ENCODE data around the gene TMED3. TPM values are rescaled to one million over a fixed set of nuclear protein-coding genes. Genes with fewer than 3 reads are reported as not detected.
A peak's percentile ranks its signal among the peaks of the same experiment; 100 is the strongest.
"Not testable (repeated sequence)": the region's sequence is repeated elsewhere in the genome, so short reads cannot be mapped to it uniquely, and the experiment has no call there.

TMED3 gene
- total RNA-seq, 1 donor from 2014 or later: 143 TPM

GRCh38 chr15:79315623-79316328 is 4.9 kb downstream of the TMED3 start:
- no peak for DNase-seq (ENCODE audit: extremely low read depth, low read depth, low spot score)

GRCh38 chr15:79316864-79317263 is 6.0 kb downstream of the TMED3 start:
- no peak for DNase-seq (ENCODE audit: extremely low read depth, low read depth, low spot score)

GRCh38 chr15:79319973-79320372 is 9.1 kb downstream of the TMED3 start:
- DNase-seq (ENCODE audit: extremely low read depth, low read depth, low spot score): not testable (repeated sequence)

- no peak for DNase-seq (ENCODE audit: extremely low read depth, low read depth, low spot score)
Observed at GRCh38 chr15:79321876-79322275, 11.0 kb downstream of the TMED3 start.

- DNase-seq (ENCODE audit: extremely low read depth, low read depth, low spot score): no peak
Observed at GRCh38 chr15:79322306-79322705, 11.4 kb downstream of the TMED3 start.

- peak; percentile 60 for DNase-seq (ENCODE audit: extremely low read depth, low read depth, low spot score)
Observed at GRCh38 chr15:79322945-79323344, 12.0 kb downstream of the TMED3 start.

- peak; percentile 37 for DNase-seq (ENCODE audit: extremely low read depth, low read depth, low spot score)
Observed at GRCh38 chr15:79329171-79329611, 18.3 kb downstream of the TMED3 start.

- no peak for DNase-seq (ENCODE audit: extremely low read depth, low read depth, low spot score)
Observed at GRCh38 chr15:79332824-79333510, 22.1 kb downstream of the TMED3 start.

GRCh38 chr15:79337591-79337990 is 26.7 kb downstream of the TMED3 start:
- DNase-seq (ENCODE audit: extremely low read depth, low read depth, low spot score): no peak

- peak; percentile 41 for DNase-seq (ENCODE audit: extremely low read depth, low read depth, low spot score)
Observed at GRCh38 chr15:79339588-79340314, 28.8 kb downstream of the TMED3 start.

GRCh38 chr15:79340315-79340602 is 29.3 kb downstream of the TMED3 start:
- DNase-seq (ENCODE audit: extremely low read depth, low read depth, low spot score): no peak

GRCh38 chr15:79341396-79341795 is 30.5 kb downstream of the TMED3 start:
- no peak for DNase-seq (ENCODE audit: extremely low read depth, low read depth, low spot score)

GRCh38 chr15:79349525-79349924 is 38.6 kb downstream of the TMED3 start:
- no peak for DNase-seq (ENCODE audit: extremely low read depth, low read depth, low spot score)

- DNase-seq (ENCODE audit: extremely low read depth, low read depth, low spot score): no peak
Observed at GRCh38 chr15:79352206-79352605, 41.3 kb downstream of the TMED3 start.

GRCh38 chr15:79357566-79357965 is 46.7 kb downstream of the TMED3 start:
- DNase-seq (ENCODE audit: extremely low read depth, low read depth, low spot score): no peak

GRCh38 chr15:79358069-79358468 is 47.2 kb downstream of the TMED3 start:
- no peak for DNase-seq (ENCODE audit: extremely low read depth, low read depth, low spot score)

GRCh38 chr15:79364571-79365240 is 53.8 kb downstream of the TMED3 start:
- DNase-seq (ENCODE audit: extremely low read depth, low read depth, low spot score): no peak

- DNase-seq (ENCODE audit: extremely low read depth, low read depth, low spot score): no peak
Observed at GRCh38 chr15:79365765-79366164, 54.9 kb downstream of the TMED3 start.

- no peak for DNase-seq (ENCODE audit: extremely low read depth, low read depth, low spot score)
Observed at GRCh38 chr15:79366691-79367090, 55.8 kb downstream of the TMED3 start.

GRCh38 chr15:79370716-79371115 is 59.8 kb downstream of the TMED3 start:
- no peak for DNase-seq (ENCODE audit: extremely low read depth, low read depth, low spot score)

GRCh38 chr15:79371591-79371990 is 60.7 kb downstream of the TMED3 start:
- DNase-seq (ENCODE audit: extremely low read depth, low read depth, low spot score): no peak
